Measurements from ENCODE around the gene PTPN1. TPM values are rescaled to one million over a fixed set of nuclear protein-coding genes. Genes with fewer than 3 reads are reported as not detected.

PTPN1 gene
- total RNA-seq, 1 donor from 2014 or later, result 26.0 TPM

DNA sequence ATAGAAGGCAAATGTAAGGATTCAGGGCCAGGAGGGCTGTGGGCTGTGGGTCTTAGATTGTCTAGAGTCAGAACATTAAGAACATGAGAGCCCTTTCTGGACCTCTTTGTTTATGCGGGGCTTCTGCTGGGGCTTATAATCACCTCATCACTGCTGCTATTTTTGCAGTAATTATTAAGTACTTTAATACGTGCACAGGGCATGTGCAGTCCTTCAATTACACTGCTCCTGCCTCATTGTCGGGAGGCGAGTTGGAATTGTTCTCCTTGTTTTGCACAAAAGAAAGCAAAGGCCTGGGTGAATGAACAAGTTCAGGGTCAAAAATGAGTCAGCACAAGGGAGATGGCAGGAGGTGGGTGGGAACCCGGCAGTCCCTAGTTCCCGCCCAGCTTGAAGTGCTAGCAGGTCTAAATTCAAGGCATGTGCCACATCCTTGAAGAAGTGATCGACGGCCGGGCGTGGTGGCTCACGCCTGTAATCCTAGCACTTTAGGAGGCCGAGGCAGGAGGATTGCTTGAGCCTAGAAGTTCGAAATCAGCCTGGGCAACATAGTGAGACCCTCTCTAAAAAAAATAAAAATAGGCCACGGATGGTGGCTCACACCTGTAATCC lies 34.4 kb upstream of the PTPN1 start:
- TF ChIP-seq, protein P1, sequence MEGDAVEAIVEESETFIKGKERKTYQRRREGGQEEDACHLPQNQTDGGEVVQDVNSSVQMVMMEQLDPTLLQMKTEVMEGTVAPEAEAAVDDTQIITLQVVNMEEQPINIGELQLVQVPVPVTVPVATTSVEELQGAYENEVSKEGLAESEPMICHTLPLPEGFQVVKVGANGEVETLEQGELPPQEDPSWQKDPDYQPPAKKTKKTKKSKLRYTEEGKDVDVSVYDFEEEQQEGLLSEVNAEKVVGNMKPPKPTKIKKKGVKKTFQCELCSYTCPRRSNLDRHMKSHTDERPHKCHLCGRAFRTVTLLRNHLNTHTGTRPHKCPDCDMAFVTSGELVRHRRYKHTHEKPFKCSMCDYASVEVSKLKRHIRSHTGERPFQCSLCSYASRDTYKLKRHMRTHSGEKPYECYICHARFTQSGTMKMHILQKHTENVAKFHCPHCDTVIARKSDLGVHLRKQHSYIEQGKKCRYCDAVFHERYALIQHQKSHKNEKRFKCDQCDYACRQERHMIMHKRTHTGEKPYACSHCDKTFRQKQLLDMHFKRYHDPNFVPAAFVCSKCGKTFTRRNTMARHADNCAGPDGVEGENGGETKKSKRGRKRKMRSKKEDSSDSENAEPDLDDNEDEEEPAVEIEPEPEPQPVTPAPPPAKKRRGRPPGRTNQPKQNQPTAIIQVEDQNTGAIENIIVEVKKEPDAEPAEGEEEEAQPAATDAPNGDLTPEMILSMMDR (IDR thresholded peaks at IDR 0.05; ENCODE audit: unreplicated experiment), result no peak
- H3K27ac Mint-ChIP-seq, result no peak overlapping the region
- DNase-seq (ENCODE audit: low spot score, unreplicated experiment), result no peak
- peaks cover 3% of the 10 kb centered on the region for H3K27me3 Mint-ChIP-seq
- H3K4me1 Mint-ChIP-seq (ENCODE audit: low read depth), result peaks cover 4% of the 10 kb centered on the region
- no peaks in the 10 kb centered on the region for H3K36me3 Mint-ChIP-seq (ENCODE audit: insufficient read depth)
- no peaks in the 10 kb centered on the region for H3K9me3 Mint-ChIP-seq (ENCODE audit: low read depth)
- H3K4me3 Mint-ChIP-seq (ENCODE audit: low read depth), result no peak overlapping the region

DNA sequence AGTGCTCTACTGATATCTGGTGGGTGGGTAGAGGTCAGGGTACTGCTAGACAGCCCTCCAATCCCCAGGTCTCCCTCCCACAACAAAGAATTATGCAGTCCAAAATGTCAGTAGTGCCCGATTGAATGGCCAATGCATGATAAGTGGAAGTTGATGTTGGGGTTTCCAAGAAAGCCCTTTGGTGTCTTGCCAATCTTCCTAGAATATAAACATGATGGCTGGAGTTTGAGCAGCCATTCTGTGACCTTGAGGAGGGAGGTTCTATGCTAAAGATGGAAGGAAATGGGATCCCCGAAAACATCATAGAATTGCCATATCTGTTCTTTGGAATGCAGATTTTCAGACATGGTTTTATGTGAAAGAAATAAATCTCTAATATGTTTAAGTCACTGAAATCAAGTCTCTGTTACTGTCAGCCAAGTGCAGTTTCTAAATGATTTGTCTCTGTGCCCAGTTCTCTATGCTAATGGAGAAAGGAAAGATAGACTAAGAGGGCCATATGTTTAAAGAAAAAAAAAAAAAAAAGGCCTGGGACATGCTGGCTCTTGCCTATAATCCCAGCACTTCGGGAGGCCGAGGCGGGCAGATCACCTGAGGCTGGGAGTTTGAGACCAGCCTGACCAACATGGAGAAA lies 32.8 kb upstream of the PTPN1 start:
- Mint-ChIP-seq H3K27ac (no peak overlapping the region), H3K4me1 (ENCODE audit: low read depth) (peaks cover 4% of the 10 kb centered on the region), H3K4me3 (ENCODE audit: low read depth) (no peak overlapping the region), H3K36me3 (ENCODE audit: insufficient read depth) (no peaks in the 10 kb centered on the region), H3K9me3 (ENCODE audit: low read depth) (no peaks in the 10 kb centered on the region), H3K27me3 (peaks cover 3% of the 10 kb centered on the region)
- no peak for DNase-seq (ENCODE audit: low spot score, unreplicated experiment)
- TF ChIP-seq, protein P1 (IDR thresholded peaks at IDR 0.05; ENCODE audit: unreplicated experiment), result no peak

DNA sequence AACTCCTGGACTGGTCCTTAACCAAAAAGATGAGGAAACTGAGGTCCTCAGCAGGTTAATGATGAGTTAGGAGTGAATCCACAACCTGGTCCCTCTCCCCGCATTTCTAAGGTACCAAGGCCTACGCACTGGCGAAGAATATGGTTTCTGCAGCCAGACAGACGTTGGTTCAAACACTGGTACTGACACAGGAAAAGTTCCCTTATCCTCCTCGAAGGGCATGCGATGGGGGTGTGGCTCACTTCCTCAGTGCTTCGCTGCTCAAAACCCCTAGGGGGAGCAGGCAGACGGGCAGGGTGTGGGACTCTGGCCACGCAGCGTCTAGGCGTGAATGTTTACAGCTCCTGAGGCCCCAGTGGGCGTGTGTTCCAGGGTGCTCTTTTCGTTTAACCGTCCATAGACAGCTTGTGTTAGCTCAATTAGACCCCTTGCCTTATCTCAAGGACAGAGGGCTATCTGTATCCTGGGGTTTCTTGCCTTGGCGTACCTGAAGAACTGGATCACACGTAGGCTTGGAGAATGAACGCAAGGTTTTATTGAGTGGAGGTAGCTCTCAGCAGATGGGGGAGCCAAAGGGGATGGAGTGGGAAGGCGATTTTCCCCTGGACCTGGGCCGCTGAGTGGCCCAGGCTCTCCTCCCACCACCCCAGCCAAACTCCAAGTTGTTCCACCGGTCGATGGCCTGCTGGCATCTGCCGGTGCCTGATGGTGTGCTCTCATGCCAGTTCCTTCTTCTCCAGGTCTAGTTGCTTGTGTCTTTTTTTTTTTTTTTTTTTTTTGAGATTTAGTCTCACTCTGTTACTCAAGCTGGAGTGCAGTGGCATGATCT lies 31.8 kb upstream of the PTPN1 start:
- no peak for DNase-seq (ENCODE audit: low spot score, unreplicated experiment)
- Mint-ChIP-seq H3K9me3 (ENCODE audit: low read depth) (no peaks in the 10 kb centered on the region), H3K4me3 (ENCODE audit: low read depth) (no peak overlapping the region), H3K36me3 (ENCODE audit: insufficient read depth) (no peaks in the 10 kb centered on the region), H3K4me1 (ENCODE audit: low read depth) (peaks cover 4% of the 10 kb centered on the region), H3K27ac (no peak overlapping the region), H3K27me3 (peaks cover under 1% of the 10 kb centered on the region)
- TF ChIP-seq, protein P1 (IDR thresholded peaks at IDR 0.05; ENCODE audit: unreplicated experiment), result peak; percentile 56

DNA sequence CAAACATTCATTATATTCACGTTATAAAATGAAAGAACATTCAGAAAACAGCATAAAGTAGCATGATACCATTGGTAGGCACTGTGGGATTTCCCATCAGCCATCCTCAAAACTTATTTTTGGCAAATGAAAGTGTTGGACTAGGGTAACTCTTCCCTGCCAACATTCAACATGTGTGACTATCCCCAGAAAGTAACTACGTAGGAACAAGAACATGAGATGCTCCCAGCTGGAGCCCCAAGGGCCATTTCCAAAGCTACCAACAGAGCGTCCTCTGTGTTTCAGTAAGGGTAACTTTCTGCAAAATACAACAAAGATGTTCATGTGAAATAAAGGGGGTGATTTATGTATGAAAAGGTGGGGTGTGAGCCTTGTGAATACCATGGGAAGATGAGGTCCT lies 28.4 kb upstream of the PTPN1 start:
- peaks cover 2% of the 10 kb centered on the region for H3K27me3 Mint-ChIP-seq
- H3K4me3 Mint-ChIP-seq (ENCODE audit: low read depth), result no peak overlapping the region
- no peaks in the 10 kb centered on the region for H3K4me1 Mint-ChIP-seq (ENCODE audit: low read depth)
- no peak for DNase-seq (ENCODE audit: low spot score, unreplicated experiment)
- H3K36me3 Mint-ChIP-seq (ENCODE audit: insufficient read depth), result no peaks in the 10 kb centered on the region
- no peaks in the 10 kb centered on the region for H3K9me3 Mint-ChIP-seq (ENCODE audit: low read depth)
- TF ChIP-seq, protein P1 (IDR thresholded peaks at IDR 0.05; ENCODE audit: unreplicated experiment), result no peak
- no peak overlapping the region for H3K27ac Mint-ChIP-seq

DNA sequence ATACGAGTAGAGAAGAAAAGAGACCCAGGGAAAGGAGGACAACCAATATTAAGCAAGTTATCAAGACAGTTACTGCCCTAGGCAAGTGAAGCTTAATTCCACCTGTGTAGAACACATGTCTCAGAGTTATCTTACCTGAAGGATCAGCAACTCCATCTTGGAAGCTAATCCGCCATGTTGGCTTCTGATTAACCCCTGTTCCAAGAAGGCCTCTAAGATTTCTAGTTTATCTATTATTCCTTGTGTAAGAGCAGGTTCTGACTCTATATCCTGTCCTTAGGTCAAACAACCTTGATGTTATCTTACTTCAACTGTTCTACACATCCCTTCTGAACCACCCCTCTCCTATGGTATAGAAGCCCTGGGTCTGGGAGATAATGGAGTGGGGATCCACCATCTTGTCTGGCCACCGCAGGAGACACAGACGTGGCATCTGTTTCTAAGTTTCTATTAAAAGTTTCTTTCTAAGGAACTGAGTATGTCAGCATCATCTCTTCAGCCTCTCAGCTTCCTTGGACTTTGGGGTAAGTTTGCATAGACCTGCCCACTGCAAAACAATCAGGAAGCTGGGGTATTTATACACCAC lies 27.7 kb upstream of the PTPN1 start:
- TF ChIP-seq, protein P1 (IDR thresholded peaks at IDR 0.05; ENCODE audit: unreplicated experiment), result no peak
- no peaks in the 10 kb centered on the region for H3K9me3 Mint-ChIP-seq (ENCODE audit: low read depth)
- no peak overlapping the region for H3K4me3 Mint-ChIP-seq (ENCODE audit: low read depth)
- no peaks in the 10 kb centered on the region for H3K36me3 Mint-ChIP-seq (ENCODE audit: insufficient read depth)
- H3K27ac Mint-ChIP-seq, result no peak overlapping the region
- H3K27me3 Mint-ChIP-seq, result peaks cover 2% of the 10 kb centered on the region
- DNase-seq (ENCODE audit: low spot score, unreplicated experiment), result no peak
- peaks cover 2% of the 10 kb centered on the region for H3K4me1 Mint-ChIP-seq (ENCODE audit: low read depth)
